GOT3 (cell line): ENCODE data around the gene RCAN2.
A peak's percentile ranks its signal among the peaks of the same experiment; 100 is the strongest.
"Not testable (repeated sequence)": the region's sequence is repeated elsewhere in the genome, so short reads cannot be mapped to it uniquely, and the experiment has no call there.

Experiments used
- DNase-seq: peaks from one replicate; lab custom pipeline; 2025; ENCODE audit warnings: mixed read lengths; lab: John Stamatoyannopoulos, UW

The RCAN2 gene

GRCh38 chr6:46333481-46333880, 157.8 kb downstream of the RCAN2 start:
- no peak for DNase-seq

- DNase-seq, result not testable (repeated sequence)
These were observed 158.8 kb downstream of the RCAN2 start for GRCh38 chr6:46332448-46332847.

DNA sequence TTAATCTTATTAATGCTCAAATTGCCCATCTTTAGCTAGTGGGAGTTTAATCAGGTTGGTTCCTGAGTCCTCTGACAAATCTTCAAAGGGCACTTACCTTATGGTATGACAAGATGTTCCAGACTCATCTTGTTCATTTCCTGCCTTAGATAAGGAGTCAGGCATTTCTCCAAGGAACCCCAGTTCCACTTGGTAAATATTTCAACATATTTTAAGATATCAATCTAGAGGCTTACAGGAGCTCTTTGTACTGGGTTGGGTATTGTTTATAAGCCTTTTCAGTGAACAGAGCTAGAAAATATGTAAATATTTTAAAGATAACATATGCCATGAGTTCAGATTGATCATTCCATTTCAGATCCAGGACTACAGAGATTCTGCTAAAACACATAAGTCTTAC, 159.8 kb downstream of the RCAN2 start:
- DNase-seq, result no peak

DNA sequence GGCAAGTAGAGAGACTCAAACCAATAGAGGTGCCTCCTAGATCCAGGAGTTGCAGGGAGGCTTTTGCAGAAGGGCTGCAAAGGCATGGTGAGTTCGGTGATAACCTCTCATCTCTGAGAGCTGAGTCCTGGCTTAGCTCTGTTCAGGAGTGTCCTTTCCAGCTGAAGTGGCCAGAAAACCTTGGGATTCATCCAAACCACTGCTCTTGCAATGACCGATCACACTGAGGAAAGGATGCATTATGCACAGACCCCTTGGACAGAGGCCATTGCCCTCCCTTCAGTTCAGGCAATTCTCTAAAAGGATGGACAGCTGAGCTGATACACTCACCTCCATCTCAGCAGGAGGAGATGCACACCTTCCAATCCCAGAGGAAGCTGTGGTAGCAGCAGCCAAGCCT, 161.7 kb downstream of the RCAN2 start:
- DNase-seq, result no peak

DNA sequence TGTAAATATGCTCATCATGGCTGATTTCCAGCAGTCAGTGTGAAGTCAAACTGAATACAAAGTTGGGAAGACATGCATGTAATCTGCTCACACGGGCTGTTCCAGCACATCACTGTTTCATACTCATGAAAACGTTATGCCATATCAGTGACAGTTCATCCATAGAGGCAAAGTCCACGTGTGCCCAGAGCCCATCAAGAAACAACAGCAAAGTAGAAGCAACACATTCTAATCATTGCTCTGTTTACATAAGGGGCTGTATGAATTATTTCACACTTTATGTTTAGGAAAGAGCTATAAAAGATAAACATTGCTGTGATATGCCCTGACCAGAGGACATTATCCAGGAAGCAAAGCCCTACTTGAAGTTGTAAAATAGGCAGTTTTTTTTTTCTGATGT, 163.5 kb downstream of the RCAN2 start:
- no peak for DNase-seq

DNA sequence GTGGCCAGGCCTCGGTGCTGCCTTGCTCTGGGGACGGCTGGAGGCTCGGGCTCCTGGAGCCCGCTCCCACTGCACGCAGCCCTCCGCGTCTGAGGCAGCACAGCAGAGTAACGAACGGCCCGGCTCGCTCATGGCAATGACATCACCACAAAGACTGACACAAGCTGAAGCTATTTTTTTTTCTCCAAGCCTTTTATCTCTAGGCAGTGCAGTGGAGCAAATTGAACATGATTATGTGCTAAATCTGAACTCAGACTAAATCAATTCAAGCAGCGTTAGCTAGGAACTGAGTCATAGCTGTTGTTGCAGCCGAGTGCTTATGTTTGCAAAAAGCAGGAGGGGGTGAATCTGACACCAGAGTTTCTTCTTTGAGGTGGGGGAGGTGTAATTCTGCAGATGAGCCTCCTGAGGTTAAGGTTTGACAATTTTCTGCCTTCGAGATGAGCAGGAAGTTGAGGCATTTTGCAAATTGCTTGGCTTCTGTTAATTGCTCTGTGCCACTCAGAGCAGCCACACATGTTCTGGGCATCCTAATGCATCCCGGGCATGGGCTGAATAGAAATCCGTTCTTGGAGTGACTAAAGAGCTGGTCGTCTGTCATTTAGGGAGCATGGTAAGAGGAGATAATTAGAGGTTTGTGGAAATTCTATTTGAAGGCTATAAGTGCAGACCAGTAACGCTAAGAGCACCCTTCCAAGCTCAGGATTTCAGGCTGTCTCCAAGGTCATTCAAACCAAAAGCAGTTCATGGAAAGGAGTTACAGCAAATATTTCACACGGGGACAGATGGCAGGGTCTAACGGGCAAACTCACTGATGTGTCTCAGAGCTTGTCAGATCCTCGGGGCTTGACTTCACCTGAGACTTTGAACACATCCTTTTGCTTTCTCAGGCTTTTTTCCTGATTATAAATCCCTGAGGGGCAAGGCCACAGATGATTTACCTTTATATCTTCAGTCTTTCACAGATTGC, 165.4 kb downstream of the RCAN2 start:
- no peak for DNase-seq

GRCh38 chr6:46324706-46325105, 166.5 kb downstream of the RCAN2 start:
- no peak for DNase-seq

- no peak for DNase-seq
These were observed 167.2 kb downstream of the RCAN2 start for GRCh38 chr6:46323966-46324622.

- DNase-seq, result peak; percentile 20
These were observed 167.8 kb downstream of the RCAN2 start for GRCh38 chr6:46323312-46323965.

- DNase-seq, result no peak
These were observed 170.7 kb downstream of the RCAN2 start for GRCh38 chr6:46320505-46320904.

GRCh38 chr6:46315589-46315988, 175.7 kb downstream of the RCAN2 start:
- no peak for DNase-seq

DNA sequence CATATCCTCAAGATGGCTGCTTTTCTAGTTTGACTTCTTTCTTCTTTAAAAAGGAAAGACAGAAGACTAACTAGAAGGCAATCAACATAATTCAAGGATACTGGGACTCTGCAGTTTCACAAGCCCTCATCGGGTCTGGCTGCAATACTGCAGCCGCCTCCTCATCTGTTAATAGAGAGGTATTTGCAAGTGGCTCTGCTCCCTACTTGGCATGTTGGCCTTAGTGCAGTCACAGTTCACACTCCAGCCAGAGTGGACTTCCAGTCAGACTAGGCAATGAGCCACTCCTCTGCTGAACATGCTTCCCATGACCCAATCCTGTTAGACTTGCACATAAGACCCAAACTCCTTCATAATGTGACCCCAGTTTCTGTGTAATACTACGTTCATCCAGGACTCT, 178.6 kb downstream of the RCAN2 start:
- no peak for DNase-seq

DNA sequence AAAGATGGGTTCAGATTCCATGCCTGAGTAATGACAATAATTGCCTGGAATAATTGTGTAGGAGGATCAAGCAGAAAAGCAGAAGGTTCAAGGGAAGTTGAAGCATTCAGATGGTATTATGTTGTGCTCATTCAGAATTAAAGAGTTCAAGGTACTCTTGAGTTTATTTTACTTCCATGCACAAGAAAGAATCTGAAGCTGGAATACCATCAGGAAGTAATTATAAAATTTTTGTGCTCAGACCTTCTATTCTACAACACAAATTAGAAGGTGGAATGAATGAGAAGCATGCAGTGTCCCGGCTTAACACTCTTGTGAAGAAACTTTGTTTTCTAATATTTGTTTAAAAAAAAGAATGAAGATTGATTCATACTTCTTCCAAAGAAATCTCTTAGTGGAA, 181.1 kb downstream of the RCAN2 start:
- DNase-seq, result no peak

DNA sequence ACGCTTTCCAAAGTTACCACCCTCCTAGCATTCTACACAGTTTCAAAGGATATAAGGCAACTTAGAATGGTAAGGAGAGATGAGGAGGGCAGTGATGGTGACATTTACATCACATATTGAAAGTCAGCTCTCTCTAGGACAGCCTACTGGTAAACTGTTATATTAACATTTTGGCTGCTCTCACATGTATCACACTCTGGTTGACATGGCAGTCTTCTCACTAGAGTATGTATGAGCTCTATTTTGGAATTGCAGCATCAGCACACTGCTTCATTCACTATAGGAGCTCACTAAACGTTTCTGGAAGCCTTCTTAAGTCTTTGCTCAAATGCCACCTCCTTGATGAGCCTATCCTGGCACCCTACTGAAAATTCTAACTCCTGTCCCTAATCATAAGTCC, 184.8 kb downstream of the RCAN2 start:
- DNase-seq, result no peak

DNA sequence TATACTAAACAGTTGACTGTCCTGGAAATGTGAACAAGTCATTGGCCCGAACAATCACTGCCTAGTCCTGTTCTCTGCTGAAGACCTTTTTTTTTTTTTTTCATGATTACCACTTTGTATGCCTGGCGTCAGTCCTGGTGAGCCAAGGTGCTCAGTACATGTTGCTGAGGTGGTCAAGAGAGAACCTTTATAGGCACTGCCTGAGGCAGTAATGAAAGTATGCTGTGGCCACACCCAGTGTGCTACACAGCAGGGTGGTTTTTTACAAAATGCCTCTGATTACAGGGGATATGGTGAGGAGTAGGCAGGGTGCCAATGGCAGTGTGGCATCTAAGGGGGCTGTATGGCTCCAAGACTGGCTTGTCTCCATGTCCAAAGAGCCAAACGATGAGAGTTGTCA, 185.4 kb downstream of the RCAN2 start:
- no peak for DNase-seq

DNA sequence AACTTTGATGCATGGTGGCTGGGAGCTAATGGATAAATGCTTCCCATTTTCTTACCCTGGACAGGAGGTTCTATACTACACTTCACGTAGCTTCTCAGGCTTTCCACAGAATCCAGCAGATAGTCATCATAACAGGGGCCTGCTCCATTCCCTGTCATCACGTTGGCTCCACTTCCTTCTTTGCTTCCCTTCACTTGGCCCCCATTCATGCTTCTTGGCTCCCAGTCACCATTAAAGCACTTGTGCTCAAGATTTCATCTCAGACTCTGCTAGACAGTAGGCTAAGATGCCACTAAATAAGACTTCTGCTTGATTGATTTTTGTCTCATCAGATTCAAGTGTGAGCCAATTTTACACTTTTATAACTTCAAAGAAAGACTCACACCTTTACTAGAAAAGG, 186.0 kb downstream of the RCAN2 start:
- no peak for DNase-seq

- no peak for DNase-seq
These were observed 188.4 kb downstream of the RCAN2 start for GRCh38 chr6:46302816-46303215.

GRCh38 chr6:46302176-46302575, 189.1 kb downstream of the RCAN2 start:
- DNase-seq, result no peak

- DNase-seq, result no peak
These were observed 192.0 kb downstream of the RCAN2 start for GRCh38 chr6:46299253-46299652.

GRCh38 chr6:46296586-46296985, 194.7 kb downstream of the RCAN2 start:
- no peak for DNase-seq

DNA sequence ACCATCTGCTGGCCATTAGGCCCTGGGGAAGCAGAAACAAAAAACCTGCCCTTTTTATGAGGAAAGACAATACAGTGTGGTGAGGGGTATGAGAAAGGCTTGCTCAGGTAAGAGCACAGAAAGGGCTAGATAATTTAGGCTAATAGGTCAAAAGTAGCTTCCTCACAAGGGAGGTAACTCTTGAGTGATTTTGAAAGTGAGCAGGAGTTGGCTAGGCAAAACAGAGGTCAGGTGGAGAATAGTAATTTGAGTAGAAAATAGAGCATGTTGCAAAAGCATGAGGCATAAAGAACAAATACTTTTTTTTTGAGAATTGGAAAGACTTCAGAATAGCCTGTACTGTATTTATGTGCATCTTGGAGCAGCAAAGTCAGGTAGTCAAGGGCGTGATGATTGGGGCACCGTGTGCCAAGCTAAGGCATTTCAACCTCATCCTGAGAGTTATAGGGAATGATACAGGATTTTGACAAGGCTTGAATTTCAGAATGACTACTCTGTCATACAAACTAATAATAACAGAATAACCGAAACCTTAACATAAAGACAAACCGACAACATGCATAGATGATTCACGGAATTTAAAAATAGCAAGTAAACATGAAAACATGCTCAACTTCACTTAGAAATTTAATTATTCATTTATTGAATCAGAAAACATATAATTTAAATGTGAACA, 197.5 kb downstream of the RCAN2 start:
- no peak for DNase-seq

GRCh38 chr6:46291880-46292279, 199.4 kb downstream of the RCAN2 start:
- DNase-seq, result no peak
